ENCODE data around the gene NOTCH2.

NOTCH2 gene

GRCh38 chr1:119869995-119870394, 199.5 kb downstream of the NOTCH2 start:
- no peaks in the 10 kb centered on the region for H4K20me1 ChIP-seq (ENCODE audit: control insufficient read depth, insufficient read depth, low read depth, low read length)

GRCh38 chr1:119868176-119868575, 201.3 kb downstream of the NOTCH2 start:
- H3K4me3 ChIP-seq (ENCODE audit: low read length), result no peak overlapping the region
- no peaks in the 10 kb centered on the region for H3K36me3 ChIP-seq (ENCODE audit: control insufficient read depth, low read length)
- no peak for TF ChIP-seq CTCF (IDR thresholded peaks at IDR 0.05; ENCODE audit: low read depth, low read length, poor library complexity, severe bottlenecking)
- no peak for TF ChIP-seq EZH2phosphoT487 (IDR thresholded peaks at IDR 0.05; ENCODE audit: borderline replicate concordance, low read length)
- H3K27me3 ChIP-seq (ENCODE audit: control insufficient read depth, low read length), result peaks cover 24% of the 10 kb centered on the region
- no peaks in the 10 kb centered on the region for H3K4me1 ChIP-seq (ENCODE audit: control insufficient read depth, low read length)
- no peaks in the 10 kb centered on the region for H3K79me2 ChIP-seq (ENCODE audit: control insufficient read depth, low read length)
- H4K20me1 ChIP-seq (ENCODE audit: control insufficient read depth, insufficient read depth, low read depth, low read length), result no peaks in the 10 kb centered on the region
- H3K27ac ChIP-seq (ENCODE audit: low read depth, low read length), result no peak overlapping the region
- no peaks in the 10 kb centered on the region for H3F3A ChIP-seq (ENCODE audit: control insufficient read depth, insufficient read depth)
- no peaks in the 10 kb centered on the region for H3K9me3 ChIP-seq (ENCODE audit: control insufficient read depth, insufficient read depth, low read length)
- no peak overlapping the region for H3K4me2 ChIP-seq (ENCODE audit: low read length)
- no peaks in the 10 kb centered on the region for H3K9me2 ChIP-seq (replicated peaks; ENCODE audit: control insufficient read depth, low read length)

More at GRCh38 chr1:119869995-119870394, 199.5 kb downstream of the NOTCH2 start:
- Histone ChIP-seq H3K9me2 (replicated peaks; ENCODE audit: control insufficient read depth, low read length) (no peaks in the 10 kb centered on the region), H3K4me3 (ENCODE audit: low read length) (no peak overlapping the region), H3F3A (ENCODE audit: control insufficient read depth, insufficient read depth) (no peaks in the 10 kb centered on the region), H3K4me2 (ENCODE audit: low read length) (no peak overlapping the region), H3K27me3 (ENCODE audit: control insufficient read depth, low read length) (peaks cover 28% of the 10 kb centered on the region), H3K9me3 (ENCODE audit: control insufficient read depth, insufficient read depth, low read length) (no peaks in the 10 kb centered on the region), H3K4me1 (ENCODE audit: control insufficient read depth, low read length) (no peaks in the 10 kb centered on the region), H3K27ac (ENCODE audit: low read depth, low read length) (no peak overlapping the region), H3K36me3 (ENCODE audit: control insufficient read depth, low read length) (no peaks in the 10 kb centered on the region), H3K79me2 (ENCODE audit: control insufficient read depth, low read length) (no peaks in the 10 kb centered on the region)
- no peak for TF ChIP-seq CTCF (IDR thresholded peaks at IDR 0.05; ENCODE audit: low read depth, low read length, poor library complexity, severe bottlenecking)
- TF ChIP-seq EZH2phosphoT487 (IDR thresholded peaks at IDR 0.05; ENCODE audit: borderline replicate concordance, low read length), result no peak

GRCh38 chr1:119866451-119866850, 203.0 kb downstream of the NOTCH2 start:
- Histone ChIP-seq H3K4me3 (ENCODE audit: low read length) (no peak overlapping the region), H3K36me3 (ENCODE audit: control insufficient read depth, low read length) (no peaks in the 10 kb centered on the region), H3K27ac (ENCODE audit: low read depth, low read length) (no peak overlapping the region), H3K9me2 (replicated peaks; ENCODE audit: control insufficient read depth, low read length) (no peaks in the 10 kb centered on the region), H3K9me3 (ENCODE audit: control insufficient read depth, insufficient read depth, low read length) (no peaks in the 10 kb centered on the region), H3K4me2 (ENCODE audit: low read length) (no peak overlapping the region), H3F3A (ENCODE audit: control insufficient read depth, insufficient read depth) (no peaks in the 10 kb centered on the region), H3K4me1 (ENCODE audit: control insufficient read depth, low read length) (no peaks in the 10 kb centered on the region), H3K27me3 (ENCODE audit: control insufficient read depth, low read length) (peaks cover 21% of the 10 kb centered on the region; the same call in 1 of the 2 replicates), H3K79me2 (ENCODE audit: control insufficient read depth, low read length) (no peaks in the 10 kb centered on the region), H4K20me1 (ENCODE audit: control insufficient read depth, insufficient read depth, low read depth, low read length) (no peaks in the 10 kb centered on the region)
- no peak for TF ChIP-seq CTCF (IDR thresholded peaks at IDR 0.05; ENCODE audit: low read depth, low read length, poor library complexity, severe bottlenecking)

GRCh38 chr1:119865627-119866026, 203.8 kb downstream of the NOTCH2 start:
- Histone ChIP-seq H3K9me3 (ENCODE audit: control insufficient read depth, insufficient read depth, low read length) (no peaks in the 10 kb centered on the region), H4K20me1 (ENCODE audit: control insufficient read depth, insufficient read depth, low read depth, low read length) (no peaks in the 10 kb centered on the region), H3K4me2 (ENCODE audit: low read length) (no peak overlapping the region), H3K36me3 (ENCODE audit: control insufficient read depth, low read length) (no peaks in the 10 kb centered on the region), H3K9me2 (replicated peaks; ENCODE audit: control insufficient read depth, low read length) (no peaks in the 10 kb centered on the region), H3F3A (ENCODE audit: control insufficient read depth, insufficient read depth) (no peaks in the 10 kb centered on the region), H3K4me1 (ENCODE audit: control insufficient read depth, low read length) (no peaks in the 10 kb centered on the region), H3K4me3 (ENCODE audit: low read length) (no peak overlapping the region), H3K27me3 (ENCODE audit: control insufficient read depth, low read length) (peaks cover 15% of the 10 kb centered on the region; the same call in 1 of the 2 replicates), H3K27ac (ENCODE audit: low read depth, low read length) (no peak overlapping the region), H3K79me2 (ENCODE audit: control insufficient read depth, low read length) (no peaks in the 10 kb centered on the region)
- TF ChIP-seq EZH2phosphoT487 (IDR thresholded peaks at IDR 0.05; ENCODE audit: borderline replicate concordance, low read length), result no peak
- TF ChIP-seq CTCF (IDR thresholded peaks at IDR 0.05; ENCODE audit: low read depth, low read length, poor library complexity, severe bottlenecking), result no peak
